ENCODE results near the gene ZNF436.
A peak's percentile ranks its signal among the peaks of the same experiment; 100 is the strongest.

Gene ZNF436

GRCh38 chr1:23400324-23401114 is 30.9 kb upstream of the ZNF436 start:
- peak; percentile 76 for DNase-seq (ENCODE audit: low read depth)
- no peak overlapping the region for H3K4me3 ChIP-seq (ENCODE audit: low read depth, low read length)
- no peak for TF ChIP-seq CTCF (conservative IDR thresholded peaks at IDR 0.05; ENCODE audit: low read depth, low read length)

- no peak for TF ChIP-seq CTCF (conservative IDR thresholded peaks at IDR 0.05; ENCODE audit: low read depth, low read length)
- no peak overlapping the region for H3K4me3 ChIP-seq (ENCODE audit: low read depth, low read length)
- no peak for DNase-seq (ENCODE audit: low read depth)
Measured at GRCh38 chr1:23399229-23399628, 29.6 kb upstream of the ZNF436 start.

GRCh38 chr1:23397908-23398307 is 28.3 kb upstream of the ZNF436 start:
- TF ChIP-seq CTCF (conservative IDR thresholded peaks at IDR 0.05; ENCODE audit: low read depth, low read length) = no peak
- no peak overlapping the region for H3K4me3 ChIP-seq (ENCODE audit: low read depth, low read length)
- no peak for DNase-seq (ENCODE audit: low read depth)

- no peak for TF ChIP-seq CTCF (conservative IDR thresholded peaks at IDR 0.05; ENCODE audit: low read depth, low read length)
- H3K4me3 ChIP-seq (ENCODE audit: low read depth, low read length) = no peak overlapping the region
- no peak for DNase-seq (ENCODE audit: low read depth)
Measured at GRCh38 chr1:23396380-23396779, 26.7 kb upstream of the ZNF436 start.

- no peak for TF ChIP-seq CTCF (conservative IDR thresholded peaks at IDR 0.05; ENCODE audit: low read depth, low read length)
- DNase-seq (ENCODE audit: low read depth) = no peak
- H3K4me3 ChIP-seq (ENCODE audit: low read depth, low read length) = no peak overlapping the region
Measured at GRCh38 chr1:23395849-23396248, 26.2 kb upstream of the ZNF436 start.

- DNase-seq (ENCODE audit: low read depth) = no peak
- no peak for TF ChIP-seq CTCF (conservative IDR thresholded peaks at IDR 0.05; ENCODE audit: low read depth, low read length)
Measured at GRCh38 chr1:23395154-23395724, 25.6 kb upstream of the ZNF436 start.

GRCh38 chr1:23394684-23395083 is 25.0 kb upstream of the ZNF436 start:
- peak; percentile 82 for DNase-seq (ENCODE audit: low read depth)
- peak; percentile 33 for TF ChIP-seq CTCF (conservative IDR thresholded peaks at IDR 0.05; ENCODE audit: low read depth, low read length)

More at GRCh38 chr1:23395154-23395724, 25.6 kb upstream of the ZNF436 start:
- H3K4me3 ChIP-seq (ENCODE audit: low read depth, low read length) = no peak overlapping the region

More at GRCh38 chr1:23394684-23395083, 25.0 kb upstream of the ZNF436 start:
- no peak overlapping the region for H3K4me3 ChIP-seq (ENCODE audit: low read depth, low read length)

All from choroid plexus epithelial cell (primary cell).